H1 (cell line): ENCODE measurements around the gene CNTN3. TPM values are rescaled to one million over a fixed set of nuclear protein-coding genes. Genes with fewer than 3 reads are reported as not detected.

ENCODE experiments used
- CTCF ChIA-PET: fragments of 300-600 bp; sonication (Branson Sonifier 250); formaldehyde crosslinking; loops from one replicate; lab custom pipeline; 2021; ENCODE audit not compliant: partially characterized antibody; lab: Charles Lee
- POLR2A ChIA-PET: fragments of 300-600 bp; sonication (Branson Sonifier 250); formaldehyde crosslinking; loops from one replicate; lab custom pipeline; 2021; ENCODE audit warnings: inconsistent platforms; ENCODE audit not compliant: partially characterized antibody; lab: Charles Lee
- DNase-seq, 2 experiments: peaks; one replicate each; pipeline versions ENCODE4 v3.0.0 to v3.0.0-alpha.2; 2010 to 2022; ENCODE audit warnings: low spot score in 2 of 2, low read depth in 1 of 2, mixed read lengths in 1 of 2
- FAIRE-seq: peaks from 2 replicates; lab custom pipeline; 2011; peaks lifted over from hg19 to GRCh38; lab: Jason Lieb, UNC
- H2AFZ ChIP-seq: 2 replicates; pipeline ENCODE4 v1.8.1; 2012; ENCODE audit warnings: low read length, inconsistent platforms
- H2AK5ac ChIP-seq: 2 replicates; pipeline ENCODE4 v1.6.1; 2013; ENCODE audit warnings: low read depth, low read length
- H2BK120ac ChIP-seq: replicated peaks from 2 replicates; pipeline ENCODE3; 2013; ENCODE audit warnings: low read depth, low read length, inconsistent platforms
- H2BK12ac ChIP-seq: 2 replicates; pipeline ENCODE4 v1.6.1; 2013; ENCODE audit warnings: low read depth, low read length
- H2BK15ac ChIP-seq: 2 replicates; pipeline ENCODE4 v1.6.1; 2013; ENCODE audit warnings: low read length
- H2BK20ac ChIP-seq: 2 replicates; pipeline ENCODE4 v1.6.1; 2013; ENCODE audit warnings: low read length
- H2BK5ac ChIP-seq: 2 replicates; pipeline ENCODE4 v1.6.1; 2013; ENCODE audit warnings: low read depth, low read length
- H3K14ac ChIP-seq: 2 replicates; pipeline ENCODE4 v1.6.1; 2013; ENCODE audit warnings: inconsistent platforms; ENCODE audit not compliant: insufficient read length
- H3K18ac ChIP-seq: 2 replicates; pipeline ENCODE4 v1.6.1; 2013; ENCODE audit warnings: low read length; ENCODE audit errors: extremely low read depth
- H3K23ac ChIP-seq: 2 replicates; pipeline ENCODE4 v1.6.1; 2013; ENCODE audit warnings: inconsistent platforms; ENCODE audit not compliant: insufficient read length
- H3K23me2 ChIP-seq: 2 replicates; pipeline ENCODE4 v1.6.1; 2013; ENCODE audit warnings: low read depth, low read length
- H3K27ac ChIP-seq: 2 replicates; pipeline ENCODE4 v1.6.1; 2011; ENCODE audit warnings: low read depth, low read length, inconsistent platforms
- H3K27me3 ChIP-seq, 4 experiments: replicated peaks in 1 of 4; 1 replicate in 1 of 4; 2 replicates in 3 of 4; pipeline versions ENCODE4 v1.6.1 to v1.8.1; 2011 to 2013; ENCODE audit warnings: low read length in 3 of 4, mild to moderate bottlenecking in 3 of 4, inconsistent platforms in 2 of 4, mixed read lengths in 2 of 4, moderate library complexity in 1 of 4; ENCODE audit not compliant: control insufficient read depth in 3 of 4, insufficient read depth in 3 of 4; ENCODE audit errors: extremely low read depth in 1 of 4
- H3K36me3 ChIP-seq, 4 experiments: 2 replicates each; pipeline versions ENCODE4 v1.6.1 to v1.8.1; 2011 to 2013; ENCODE audit warnings: mild to moderate bottlenecking in 4 of 4, low read length in 3 of 4, moderate library complexity in 2 of 4, control low read depth in 1 of 4, inconsistent platforms in 1 of 4; ENCODE audit not compliant: insufficient read depth in 4 of 4, control insufficient read depth in 2 of 4
- H3K4ac ChIP-seq: replicated peaks from 2 replicates; pipeline ENCODE3; 2013; ENCODE audit warnings: low read length, low read depth, mixed read lengths, inconsistent platforms; ENCODE audit not compliant: insufficient read length
- H3K4me1 ChIP-seq, 4 experiments: replicated peaks in 1 of 4; 1 replicate in 1 of 4; 2 replicates in 3 of 4; pipeline versions ENCODE4 v1.6.1 to v1.8.1; 2011 to 2013; ENCODE audit warnings: low read length in 3 of 4, inconsistent platforms in 2 of 4, mixed read lengths in 1 of 4; ENCODE audit not compliant: insufficient read depth in 4 of 4, control insufficient read depth in 3 of 4
- H3K4me2 ChIP-seq, 2 experiments: 2 replicates each; pipeline versions ENCODE4 v1.6.1 to v1.8.1; 2011 to 2013; ENCODE audit warnings: low read depth in 2 of 2, low read length in 2 of 2, control low read depth in 1 of 2, inconsistent platforms in 1 of 2, mild to moderate bottlenecking in 1 of 2; ENCODE audit not compliant: insufficient read depth in 1 of 2
- H3K4me3 ChIP-seq, 4 experiments: fragments of 200-600, 300-600 bp in 1 of 4; sonication (generic), shearing (Covaris generic), sonication (Bioruptor Twin) in 1 of 4; 2 replicates each; pipeline versions ENCODE4 v1.5.1 to v1.8.1; 2011 to 2016; ENCODE audit warnings: low read length in 4 of 4, low read depth in 3 of 4, control low read depth in 2 of 4, inconsistent platforms in 2 of 4, mild to moderate bottlenecking in 2 of 4, mixed read lengths in 1 of 4, moderate library complexity in 1 of 4; ENCODE audit not compliant: insufficient read depth in 2 of 4; ENCODE audit errors: extremely low read depth in 1 of 4
- H3K56ac ChIP-seq: replicated peaks from 2 replicates; pipeline ENCODE3; 2013; ENCODE audit warnings: low read depth, mild to moderate bottlenecking, mixed read lengths, low read length, inconsistent platforms; ENCODE audit not compliant: insufficient read length
- H3K79me1 ChIP-seq: 2 replicates; pipeline ENCODE4 v1.6.1; 2013; ENCODE audit warnings: low read depth, low read length, control low read depth
- H3K79me2 ChIP-seq, 2 experiments: 2 replicates each; pipeline versions ENCODE4 v1.6.1 to v1.8.1; 2012 to 2013; ENCODE audit warnings: low read length in 2 of 2, mild to moderate bottlenecking in 2 of 2, inconsistent platforms in 1 of 2; ENCODE audit not compliant: insufficient read depth in 2 of 2, control insufficient read depth in 1 of 2
- H3K9ac ChIP-seq, 4 experiments: replicated peaks in 1 of 4; 1 replicate in 1 of 4; 2 replicates in 3 of 4; pipeline versions ENCODE4 v1.6.1 to v1.8.1; 2011 to 2013; ENCODE audit warnings: low read depth in 3 of 4, low read length in 3 of 4, control low read depth in 2 of 4, mild to moderate bottlenecking in 2 of 4, moderate library complexity in 2 of 4, inconsistent platforms in 1 of 4; ENCODE audit errors: extremely low read depth in 1 of 4
- H3K9me3 ChIP-seq, 2 experiments: 2 replicates each; pipeline versions ENCODE4 v1.6.1 to v1.8.1; 2012 to 2013; ENCODE audit warnings: mild to moderate bottlenecking in 2 of 2, moderate library complexity in 2 of 2, control low read depth in 1 of 2, inconsistent platforms in 1 of 2, low read depth in 1 of 2, low read length in 1 of 2, mixed read lengths in 1 of 2; ENCODE audit not compliant: insufficient read depth in 2 of 2
- H4K20me1 ChIP-seq, 2 experiments: replicated peaks in 1 of 2; 2 replicates each; pipeline versions ENCODE3 to v1.8.1; 2011 to 2013; ENCODE audit warnings: inconsistent platforms in 2 of 2, low read length in 2 of 2, mild to moderate bottlenecking in 1 of 2; ENCODE audit not compliant: insufficient read depth in 2 of 2, control insufficient read depth in 1 of 2
- H4K5ac ChIP-seq: 2 replicates; pipeline ENCODE4 v1.6.1; 2013; ENCODE audit warnings: low read length, low read depth, mixed read lengths, inconsistent platforms; ENCODE audit not compliant: insufficient read length
- H4K8ac ChIP-seq: 2 replicates; pipeline ENCODE4 v1.8.0; 2013; ENCODE audit warnings: mild to moderate bottlenecking, moderate library complexity, low read length, inconsistent platforms; ENCODE audit not compliant: insufficient read depth; ENCODE audit errors: extremely low read depth
- H4K91ac ChIP-seq: replicated peaks from 2 replicates; pipeline ENCODE3; 2013; ENCODE audit warnings: low read length, mixed read lengths, inconsistent platforms; ENCODE audit not compliant: insufficient read length
- HDAC6 ChIP-seq: IDR thresholded peaks from one replicate; pipeline ENCODE4 v1.7.1; 2012; ENCODE audit warnings: low read depth, mild to moderate bottlenecking, inconsistent platforms, low read length, moderate library complexity
- YY1 ChIP-seq: IDR thresholded peaks from 2 replicates; pipeline ENCODE4 v1.6.1; 2011; ENCODE audit warnings: low read depth, mild to moderate bottlenecking, low read length
- WGBS, 2 experiments: shearing (Covaris generic) in 1 of 2; methylation state at CpG; one replicate each; pipeline versions ENCODE4 v1.1.6 to v1.1.7; 2013 to 2015; ENCODE audit warnings: low lambda C conversion rate in 2 of 2, mixed read lengths in 2 of 2, inconsistent platforms in 1 of 2, low coverage in 1 of 2, missing lambda C conversion rate in 1 of 2; ENCODE audit not compliant: insufficient replicate concordance in 2 of 2, insufficient coverage in 1 of 2, insufficient read length in 1 of 2; ENCODE audit errors: extremely low coverage in 1 of 2, missing lambda C conversion rate in 1 of 2; 5-methylcytosine and 5-hydroxymethylcytosine counted together
- polyA plus RNA-seq, 7 experiments: library from polyadenylated mRNA; depleted of rRNA in 3 of 7; stranded (reverse) in 5 of 7; unstranded in 2 of 7; fragments of >200 nt in 5 of 7; fragments of 200-250 nt in 2 of 7; gene quantifications; 1 replicate in 5 of 7; 2 replicates in 1 of 7; 4 replicates in 1 of 7; pipeline versions ENCODE4 v1.2.1 to v1.2.3, GENCODE V29; 2011 to 2013; ENCODE audit warnings: missing spikeins in 2 of 7, mixed read lengths in 2 of 7
- total RNA-seq: library from RNA; stranded (reverse); fragmentation: NEBNext Ultra II Directional; extraction: Animal tissue kit (Norgen Biotek cat#: 25700); gene quantifications from 2 replicates; pipeline ENCODE4 v1.2.1, GENCODE V29; 2021
- TF ChIP-seq, protein P1 (sequence below): IDR thresholded peaks from 2 replicates; pipeline ENCODE4 v1.6.1; 2012; ENCODE audit warnings: inconsistent platforms

Gene CNTN3
- total and polyA plus RNA-seq, 2 of the 8 experiments (the other 6 are each of a cell fraction or from before 2014, with no cell fraction given), result 0.11 to 0.13 TPM

DNA sequence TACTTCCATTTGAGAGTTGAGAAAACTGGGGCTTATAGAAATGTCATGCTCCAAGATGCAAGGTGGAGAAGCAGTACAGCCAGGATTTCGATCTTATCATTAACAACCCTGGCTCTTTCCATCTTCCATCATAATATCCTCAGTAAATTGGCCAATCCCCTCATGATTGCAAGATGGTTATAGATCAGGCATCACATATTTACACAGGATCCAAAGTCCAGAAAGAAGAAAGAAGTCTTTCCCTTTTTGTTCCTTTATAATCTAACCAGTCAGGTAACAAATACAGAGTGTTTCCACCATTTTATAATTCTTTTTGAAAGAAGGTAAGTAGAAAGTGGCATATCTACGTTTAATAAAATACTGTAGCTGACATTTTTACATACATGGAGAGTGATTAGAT is 29.7 kb downstream of the CNTN3 start:
- no peak overlapping the region for H2BK12ac ChIP-seq
- H3K27me3 ChIP-seq, result no peaks in the 10 kb centered on the region
- H3K18ac ChIP-seq, result no peak overlapping the region
- H3K4me1 ChIP-seq, result no peaks in the 10 kb centered on the region
- no peaks in the 10 kb centered on the region for H3K79me1 ChIP-seq
- no peak overlapping the region for H2BK120ac ChIP-seq
- no peak overlapping the region for H3K56ac ChIP-seq
- H3K27ac ChIP-seq, result no peak overlapping the region
- H4K91ac ChIP-seq, result no peak overlapping the region
- CTCF ChIA-PET, result no interaction called here
- no peaks in the 10 kb centered on the region for H3K36me3 ChIP-seq
- FAIRE-seq (no peak), DNase-seq (no peak)
- TF ChIP-seq HDAC6, result no peak
- TF ChIP-seq, protein P1, sequence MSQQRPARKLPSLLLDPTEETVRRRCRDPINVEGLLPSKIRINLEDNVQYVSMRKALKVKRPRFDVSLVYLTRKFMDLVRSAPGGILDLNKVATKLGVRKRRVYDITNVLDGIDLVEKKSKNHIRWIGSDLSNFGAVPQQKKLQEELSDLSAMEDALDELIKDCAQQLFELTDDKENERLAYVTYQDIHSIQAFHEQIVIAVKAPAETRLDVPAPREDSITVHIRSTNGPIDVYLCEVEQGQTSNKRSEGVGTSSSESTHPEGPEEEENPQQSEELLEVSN, result no peak
- TF ChIP-seq YY1, result no peak
- H4K8ac ChIP-seq, result no peak overlapping the region
- POLR2A ChIA-PET, result no interaction called here
- no peak overlapping the region for H3K14ac ChIP-seq
- H3K4ac ChIP-seq, result no peak overlapping the region
- H3K9me3 ChIP-seq, result no peaks in the 10 kb centered on the region
- no peak overlapping the region for H3K9ac ChIP-seq
- H3K4me2 ChIP-seq, result no peak overlapping the region
- no peak overlapping the region for H2BK5ac ChIP-seq
- H2BK15ac ChIP-seq, result no peak overlapping the region
- no peaks in the 10 kb centered on the region for H3K79me2 ChIP-seq
- no peaks in the 10 kb centered on the region for H4K20me1 ChIP-seq
- H2AFZ ChIP-seq, result no peak overlapping the region
- no peak overlapping the region for H3K4me3 ChIP-seq
- H4K5ac ChIP-seq, result no peak overlapping the region
- H3K23me2 ChIP-seq, result no peaks in the 10 kb centered on the region
- H3K23ac ChIP-seq, result no peak overlapping the region
- 92% methylated on average over 2 of the region's 2 CpGs; no CpG with 5 or more reads in 1 of the 2 experiments for WGBS, 2 experiments
- H2BK20ac ChIP-seq, result no peak overlapping the region
- no peak overlapping the region for H2AK5ac ChIP-seq
